Astrocyte (in vitro differentiated cells and primary cell): ENCODE data around the gene UPF3B.

ENCODE experiments used
- EZH2 ChIP-seq: IDR thresholded peaks from 2 replicates; pipeline ENCODE4 v1.6.1; 2012; ENCODE audit warnings: mild to moderate bottlenecking, low read length, inconsistent platforms; ENCODE audit not compliant: insufficient read depth
- TF ChIP-seq, protein P1 (sequence below): IDR thresholded peaks from 2 replicates; pipeline ENCODE4 v1.5.1; 2011; ENCODE audit warnings: low read depth, mild to moderate bottlenecking, inconsistent platforms, low read length, moderate library complexity; ENCODE audit not compliant: insufficient read depth

DNA sequence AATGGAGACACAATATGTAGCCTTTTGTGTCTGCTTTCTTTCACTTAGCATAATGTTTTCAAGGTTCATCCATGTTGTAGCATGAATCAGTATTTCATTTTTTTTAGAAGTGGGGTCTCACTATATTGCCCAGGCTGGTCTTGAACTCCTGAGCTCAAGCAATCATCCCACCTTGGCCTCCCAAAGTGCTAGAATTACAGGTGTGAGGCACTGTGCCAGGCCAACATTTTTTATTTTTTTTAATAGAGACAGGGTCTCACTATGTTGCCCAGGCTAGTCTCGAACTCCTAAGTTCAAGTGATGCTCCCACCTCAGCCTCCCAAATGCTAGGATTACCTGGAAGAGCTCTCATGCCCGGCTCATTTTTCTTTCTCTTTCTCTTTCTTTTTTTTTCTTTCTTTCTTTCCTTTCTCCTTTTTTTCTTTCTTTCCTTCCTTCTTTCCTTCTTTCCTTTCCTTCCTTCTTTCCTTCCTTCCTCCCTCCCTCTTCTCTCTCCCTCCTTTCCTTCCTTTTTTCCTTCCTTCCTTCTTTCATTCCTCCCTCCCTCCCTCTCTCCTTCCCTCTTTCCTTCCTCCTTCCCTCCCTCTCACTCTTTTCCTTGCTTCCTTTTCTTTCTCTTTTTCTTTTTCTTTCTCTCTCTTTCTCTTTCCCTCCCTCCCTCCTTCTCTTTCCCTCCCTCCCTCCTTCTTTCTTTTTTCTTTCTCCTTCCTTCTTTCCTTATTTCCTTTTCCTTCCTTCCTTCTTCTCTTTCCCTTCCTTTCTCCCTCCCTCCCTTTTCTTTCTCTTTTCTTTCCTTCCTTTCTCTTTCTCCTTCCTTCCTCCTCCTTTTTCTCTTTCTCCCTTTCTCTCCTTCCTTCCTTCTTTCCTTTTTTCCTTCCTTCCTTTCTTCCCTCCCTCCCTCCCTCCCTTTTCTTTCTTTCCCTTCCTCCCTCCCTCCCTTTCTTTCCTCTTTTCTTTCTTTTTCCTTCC lies 51.2 kb downstream of the UPF3B start:
- TF ChIP-seq, protein P1, sequence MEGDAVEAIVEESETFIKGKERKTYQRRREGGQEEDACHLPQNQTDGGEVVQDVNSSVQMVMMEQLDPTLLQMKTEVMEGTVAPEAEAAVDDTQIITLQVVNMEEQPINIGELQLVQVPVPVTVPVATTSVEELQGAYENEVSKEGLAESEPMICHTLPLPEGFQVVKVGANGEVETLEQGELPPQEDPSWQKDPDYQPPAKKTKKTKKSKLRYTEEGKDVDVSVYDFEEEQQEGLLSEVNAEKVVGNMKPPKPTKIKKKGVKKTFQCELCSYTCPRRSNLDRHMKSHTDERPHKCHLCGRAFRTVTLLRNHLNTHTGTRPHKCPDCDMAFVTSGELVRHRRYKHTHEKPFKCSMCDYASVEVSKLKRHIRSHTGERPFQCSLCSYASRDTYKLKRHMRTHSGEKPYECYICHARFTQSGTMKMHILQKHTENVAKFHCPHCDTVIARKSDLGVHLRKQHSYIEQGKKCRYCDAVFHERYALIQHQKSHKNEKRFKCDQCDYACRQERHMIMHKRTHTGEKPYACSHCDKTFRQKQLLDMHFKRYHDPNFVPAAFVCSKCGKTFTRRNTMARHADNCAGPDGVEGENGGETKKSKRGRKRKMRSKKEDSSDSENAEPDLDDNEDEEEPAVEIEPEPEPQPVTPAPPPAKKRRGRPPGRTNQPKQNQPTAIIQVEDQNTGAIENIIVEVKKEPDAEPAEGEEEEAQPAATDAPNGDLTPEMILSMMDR, result no peak
- TF ChIP-seq EZH2, result no peak
